Natural killer cell (primary cell): ENCODE measurements around the gene OR2W3. TPM values are rescaled to one million over a fixed set of nuclear protein-coding genes. Genes with fewer than 3 reads are reported as not detected.
A peak's percentile ranks its signal among the peaks of the same experiment; 100 is the strongest.
"Not testable (repeated sequence)": the region's sequence is repeated elsewhere in the genome, so short reads cannot be mapped to it uniquely, and the experiment has no call there.

Experiments
- ATAC-seq, 3 donors: fragments of 150-1000 bp in 2 of 3; fragments of 200-7000 bp in 1 of 3; cut with Tn5 transposase; 1 replicate in 1 of 3; 2 replicates in 2 of 3; pipeline ENCODE4 v1.10.0; 2021; ENCODE audit warnings: mild to moderate bottlenecking in 2 of 3, moderate library complexity in 2 of 3
- DNase-seq, 2 donors: peaks; one replicate each; pipeline versions ENCODE4 v3.0.0 to v3.0.0-alpha.2; 2013 to 2021; ENCODE audit warnings: mixed read lengths in 1 of 2
- H3K27ac ChIP-seq: one replicate; pipeline ENCODE4 v1.5.1; 2013; ENCODE audit warnings: mild to moderate bottlenecking, low read length
- H3K27me3 ChIP-seq: one replicate; pipeline ENCODE4 v1.6.1; 2013; ENCODE audit warnings: low read length; ENCODE audit not compliant: control insufficient read depth, insufficient read depth
- H3K36me3 ChIP-seq: one replicate; pipeline ENCODE4 v1.6.1; 2013; ENCODE audit warnings: low read length; ENCODE audit not compliant: control insufficient read depth, insufficient read depth
- H3K4me1 ChIP-seq: one replicate; pipeline ENCODE4 v1.6.1; 2013; ENCODE audit warnings: low read length; ENCODE audit not compliant: control insufficient read depth, insufficient read depth
- H3K4me3 ChIP-seq: one replicate; pipeline ENCODE4 v1.5.1; 2013; ENCODE audit warnings: low read length
- H3K9me3 ChIP-seq: one replicate; pipeline ENCODE4 v1.6.1; 2013; ENCODE audit warnings: low read length; ENCODE audit not compliant: control insufficient read depth, insufficient read depth
- H3K27ac Mint-ChIP-seq, 2 donors: one replicate each; pipeline ENCODE4 v1.8.0; 2022; ENCODE audit warnings: mild to moderate bottlenecking in 2 of 2, mixed read lengths in 2 of 2, moderate library complexity in 1 of 2
- H3K27me3 Mint-ChIP-seq, 2 donors: one replicate each; pipeline ENCODE4 v1.8.0; 2022; ENCODE audit warnings: low read depth in 2 of 2, mixed read lengths in 2 of 2
- H3K36me3 Mint-ChIP-seq: one replicate; pipeline ENCODE4 v1.8.0; 2022; ENCODE audit warnings: mixed read lengths
- H3K4me1 Mint-ChIP-seq, 2 donors: one replicate each; pipeline ENCODE4 v1.8.0; 2022; ENCODE audit warnings: mixed read lengths in 2 of 2
- H3K4me3 Mint-ChIP-seq: one replicate; pipeline ENCODE4 v1.8.0; 2022; ENCODE audit warnings: mild to moderate bottlenecking, moderate library complexity, mixed read lengths
- H3K9me3 Mint-ChIP-seq, 2 donors: one replicate each; pipeline ENCODE4 v1.8.0; 2022; ENCODE audit warnings: mixed read lengths in 2 of 2
- CTCF ChIP-seq: fragments of 200-600 bp; IDR thresholded peaks from one replicate; pipeline ENCODE4 v1.8.0; 2022; ENCODE audit warnings: antibody characterized with exemption
- WGBS: methylation state at CpG from one replicate; pipeline ENCODE4 v1.1.7; 2013; ENCODE audit warnings: missing lambda C conversion rate; ENCODE audit not compliant: insufficient coverage; 5-methylcytosine and 5-hydroxymethylcytosine counted together
- intact Hi-C: fragments of 100-400 bp; cut with micrococcal nuclease; formaldehyde crosslinking; loops from one replicate; pipeline ENCODE4 v1.14.2; 2022
- total RNA-seq, 4 donors: library from RNA; stranded (reverse); fragments of 120-200 nt in 1 of 4; gene quantifications; one replicate each; pipeline versions ENCODE4 v1.2.3 to v1.2.4, GENCODE V29; 2013 to 2022

OR2W3 gene
- total RNA-seq, 3 donors from 2014 or later (not counting 1 experiment from before 2014, with no cell fraction given) = 0.41 to 1.0 (median 0.65) TPM

- intact Hi-C loops = no loop called here
Observed at GRCh38 chr1:247935781-247936180, 40.4 kb downstream of the OR2W3 start.

GRCh38 chr1:247936415-247936814 lies 41.0 kb downstream of the OR2W3 start:
- H3K4me3 ChIP-seq = no peak overlapping the region
- no peak overlapping the region for H3K27ac ChIP-seq
- peaks cover 6% of the 10 kb centered on the region for H3K4me1 ChIP-seq
- peaks cover 5% of the 10 kb centered on the region for H3K9me3 ChIP-seq
- Mint-ChIP-seq H3K4me3 (no peak overlapping the region), H3K36me3 (no peaks in the 10 kb centered on the region), H3K9me3 (no peaks in the 10 kb centered on the region), H3K27ac (no peak overlapping the region), H3K4me1 (peaks cover 0 to 4% of the 10 kb centered on the region in 2 donors), H3K27me3 (peaks cover 0 to 3% of the 10 kb centered on the region in 2 donors)
- 97% methylated on average over 18 of the region's 18 CpGs for WGBS
- peak in 1 of 2 donors; percentile 3 for DNase-seq
- H3K27me3 ChIP-seq = no peaks in the 10 kb centered on the region
- ATAC-seq = no peak
- no peaks in the 10 kb centered on the region for H3K36me3 ChIP-seq
- no peak for TF ChIP-seq CTCF
- intact Hi-C loops = no loop called here

More at GRCh38 chr1:247935781-247936180, 40.4 kb downstream of the OR2W3 start:
- WGBS = 93% methylated on average over 9 of the region's 9 CpGs
- no peak overlapping the region for H3K4me3 ChIP-seq
- no peaks in the 10 kb centered on the region for H3K27me3 ChIP-seq
- H3K4me1 Mint-ChIP-seq = peaks cover 0 to 4% of the 10 kb centered on the region in 2 donors
- no peaks in the 10 kb centered on the region for H3K36me3 Mint-ChIP-seq
- H3K4me1 ChIP-seq = peaks cover 6% of the 10 kb centered on the region
- H3K4me3 Mint-ChIP-seq = peak overlapping the region; percentile 31
- DNase-seq (peak in 1 of 2 donors; percentile 2), ATAC-seq (no peak)
- H3K27ac ChIP-seq = no peak overlapping the region
- peaks cover 0 to 3% of the 10 kb centered on the region in 2 donors for H3K27me3 Mint-ChIP-seq
- TF ChIP-seq CTCF = no peak
- no peak overlapping the region for H3K27ac Mint-ChIP-seq
- H3K9me3 ChIP-seq = peaks cover 5% of the 10 kb centered on the region
- no peaks in the 10 kb centered on the region for H3K36me3 ChIP-seq
- no peaks in the 10 kb centered on the region for H3K9me3 Mint-ChIP-seq

GRCh38 chr1:247936965-247937734 lies 41.8 kb downstream of the OR2W3 start:
- H3K4me1 Mint-ChIP-seq, intact Hi-C loops, H3K27ac Mint-ChIP-seq, H3K4me1 ChIP-seq, H3K27me3 ChIP-seq, H3K9me3 Mint-ChIP-seq, H3K36me3 Mint-ChIP-seq, H3K27ac ChIP-seq, H3K27me3 Mint-ChIP-seq, H3K36me3 ChIP-seq, H3K9me3 ChIP-seq: not testable (repeated sequence)
- 17% methylated on average over 43 of the region's 44 CpGs for WGBS
- H3K4me3 ChIP-seq = peak overlapping the region; percentile 50
- TF ChIP-seq CTCF = peak; percentile 68
- DNase-seq (peak; percentile 67 to 93), ATAC-seq (peak; percentile 96 to 99 (median 97))
- H3K4me3 Mint-ChIP-seq = peak overlapping the region; percentile 81
